ENCODE results near the gene PDXK. TPM values are rescaled to one million over a fixed set of nuclear protein-coding genes. Genes with fewer than 3 reads are reported as not detected.

The PDXK gene
- polyA plus RNA-seq, 4 donors = 65.4 to 105 (median 67.6) TPM

- Histone ChIP-seq H3K36me3 (ENCODE audit: control insufficient read depth in 3 of 3, insufficient read depth in 2 of 3, low read depth in 1 of 3, low read length in 3 of 3) (peaks cover 14 to 78% (median 15%) of the 10 kb centered on the region in 3 donors), H3K4me3 (ENCODE audit: low read depth in 1 of 3, low read length in 3 of 3) (no peak overlapping the region), H3K4me1 (ENCODE audit: control insufficient read depth in 3 of 3, insufficient read depth in 2 of 3, low read depth in 1 of 3, low read length in 2 of 3) (no peaks in the 10 kb centered on the region), H3K9me3 (ENCODE audit: control insufficient read depth in 2 of 2, insufficient read depth in 1 of 2, low read depth in 1 of 2, low read length in 1 of 2) (no peaks in the 10 kb centered on the region), H3K27ac (ENCODE audit: low read depth in 1 of 3, low read length in 2 of 3) (no peak overlapping the region), H3K27me3 (ENCODE audit: control insufficient read depth in 3 of 3, insufficient read depth in 3 of 3, low read length in 3 of 3) (no peaks in the 10 kb centered on the region)
- no peak for DNase-seq
- FAIRE-seq = no peak
- 66 to 82% (median 78%) methylated on average over 3 of the region's 3 CpGs for WGBS, 3 donors
Observed at GRCh38 chr21:43684424-43684823, 34.5 kb upstream of the PDXK start.

GRCh38 chr21:43686811-43687565, 31.9 kb upstream of the PDXK start:
- Histone ChIP-seq H3K27ac (ENCODE audit: low read depth in 1 of 3, low read length in 2 of 3) (no peak overlapping the region), H3K9me3 (ENCODE audit: control insufficient read depth in 2 of 2, insufficient read depth in 1 of 2, low read depth in 1 of 2, low read length in 1 of 2) (no peaks in the 10 kb centered on the region), H3K4me3 (ENCODE audit: low read depth in 1 of 3, low read length in 3 of 3) (no peak overlapping the region), H3K4me1 (ENCODE audit: control insufficient read depth in 3 of 3, insufficient read depth in 2 of 3, low read depth in 1 of 3, low read length in 2 of 3) (no peaks in the 10 kb centered on the region), H3K27me3 (ENCODE audit: control insufficient read depth in 3 of 3, insufficient read depth in 3 of 3, low read length in 3 of 3) (no peaks in the 10 kb centered on the region), H3K36me3 (ENCODE audit: control insufficient read depth in 3 of 3, insufficient read depth in 2 of 3, low read depth in 1 of 3, low read length in 3 of 3) (peaks cover 15 to 86% (median 16%) of the 10 kb centered on the region in 3 donors)
- 88 to 93% (median 90%) methylated on average over 21 of the region's 21 CpGs for WGBS, 3 donors
- DNase-seq (no peak), FAIRE-seq (no peak)

GRCh38 chr21:43687566-43688399, 31.1 kb upstream of the PDXK start:
- no peaks in the 10 kb centered on the region for H3K27me3 ChIP-seq (ENCODE audit: control insufficient read depth in 3 of 3, insufficient read depth in 3 of 3, low read length in 3 of 3)
- DNase-seq (no peak), FAIRE-seq (no peak)
- no peaks in the 10 kb centered on the region for H3K9me3 ChIP-seq (ENCODE audit: control insufficient read depth in 2 of 2, insufficient read depth in 1 of 2, low read depth in 1 of 2, low read length in 1 of 2)
- H3K27ac ChIP-seq (ENCODE audit: low read depth in 1 of 3, low read length in 2 of 3) = no peak overlapping the region
- no peak overlapping the region for H3K4me3 ChIP-seq (ENCODE audit: low read depth in 1 of 3, low read length in 3 of 3)
- WGBS, 3 donors = 82 to 92% (median 90%) methylated on average over 24 to 27 of the region's 27 CpGs
- peaks cover 15 to 86% (median 15%) of the 10 kb centered on the region in 3 donors for H3K36me3 ChIP-seq (ENCODE audit: control insufficient read depth in 3 of 3, insufficient read depth in 2 of 3, low read depth in 1 of 3, low read length in 3 of 3)
- H3K4me1 ChIP-seq (ENCODE audit: control insufficient read depth in 3 of 3, insufficient read depth in 2 of 3, low read depth in 1 of 3, low read length in 2 of 3) = no peaks in the 10 kb centered on the region

- peaks cover 12 to 94% (median 15%) of the 10 kb centered on the region in 3 donors for H3K36me3 ChIP-seq (ENCODE audit: control insufficient read depth in 3 of 3, insufficient read depth in 2 of 3, low read depth in 1 of 3, low read length in 3 of 3)
- WGBS, 3 donors = 91 to 97% (median 94%) methylated on average over 12 of the region's 12 CpGs
Observed at GRCh38 chr21:43688906-43689305, 30.0 kb upstream of the PDXK start.

GRCh38 chr21:43689556-43690337, 29.2 kb upstream of the PDXK start:
- Histone ChIP-seq H3K4me3 (ENCODE audit: low read depth in 1 of 3, low read length in 3 of 3) (no peak overlapping the region), H3K27ac (ENCODE audit: low read depth in 1 of 3, low read length in 2 of 3) (no peak overlapping the region), H3K27me3 (ENCODE audit: control insufficient read depth in 3 of 3, insufficient read depth in 3 of 3, low read length in 3 of 3) (no peaks in the 10 kb centered on the region), H3K9me3 (ENCODE audit: control insufficient read depth in 2 of 2, insufficient read depth in 1 of 2, low read depth in 1 of 2, low read length in 1 of 2) (no peaks in the 10 kb centered on the region), H3K36me3 (ENCODE audit: control insufficient read depth in 3 of 3, insufficient read depth in 2 of 3, low read depth in 1 of 3, low read length in 3 of 3) (peaks cover 15 to 98% (median 16%) of the 10 kb centered on the region in 3 donors), H3K4me1 (ENCODE audit: control insufficient read depth in 3 of 3, insufficient read depth in 2 of 3, low read depth in 1 of 3, low read length in 2 of 3) (no peaks in the 10 kb centered on the region)
- WGBS, 3 donors = 93 to 96% (median 94%) methylated on average over 31 to 32 of the region's 32 CpGs
- FAIRE-seq = no peak
- no peak for DNase-seq

More at GRCh38 chr21:43688906-43689305, 30.0 kb upstream of the PDXK start:
- no peak overlapping the region for H3K4me3 ChIP-seq (ENCODE audit: low read depth in 1 of 3, low read length in 3 of 3)
- no peak overlapping the region for H3K27ac ChIP-seq (ENCODE audit: low read depth in 1 of 3, low read length in 2 of 3)
- H3K4me1 ChIP-seq (ENCODE audit: control insufficient read depth in 3 of 3, insufficient read depth in 2 of 3, low read depth in 1 of 3, low read length in 2 of 3) = no peaks in the 10 kb centered on the region
- H3K9me3 ChIP-seq (ENCODE audit: control insufficient read depth in 2 of 2, insufficient read depth in 1 of 2, low read depth in 1 of 2, low read length in 1 of 2) = no peaks in the 10 kb centered on the region
- FAIRE-seq (no peak), DNase-seq (no peak)
- H3K27me3 ChIP-seq (ENCODE audit: control insufficient read depth in 3 of 3, insufficient read depth in 3 of 3, low read length in 3 of 3) = no peaks in the 10 kb centered on the region

- Histone ChIP-seq H3K9me3 (ENCODE audit: control insufficient read depth in 2 of 2, insufficient read depth in 1 of 2, low read depth in 1 of 2, low read length in 1 of 2) (no peaks in the 10 kb centered on the region), H3K4me3 (ENCODE audit: low read depth in 1 of 3, low read length in 3 of 3) (no peak overlapping the region), H3K36me3 (ENCODE audit: control insufficient read depth in 3 of 3, insufficient read depth in 2 of 3, low read depth in 1 of 3, low read length in 3 of 3) (peaks cover 10 to 93% (median 16%) of the 10 kb centered on the region in 3 donors), H3K27me3 (ENCODE audit: control insufficient read depth in 3 of 3, insufficient read depth in 3 of 3, low read length in 3 of 3) (no peaks in the 10 kb centered on the region), H3K27ac (ENCODE audit: low read depth in 1 of 3, low read length in 2 of 3) (no peak overlapping the region), H3K4me1 (ENCODE audit: control insufficient read depth in 3 of 3, insufficient read depth in 2 of 3, low read depth in 1 of 3, low read length in 2 of 3) (no peaks in the 10 kb centered on the region)
- no peak for FAIRE-seq
- 93 to 96% (median 96%) methylated on average over 7 of the region's 7 CpGs for WGBS, 3 donors
- DNase-seq = no peak
Observed at GRCh38 chr21:43690346-43690745, 28.6 kb upstream of the PDXK start.

GRCh38 chr21:43691086-43691795, 27.7 kb upstream of the PDXK start:
- Histone ChIP-seq H3K4me1 (ENCODE audit: control insufficient read depth in 3 of 3, insufficient read depth in 2 of 3, low read depth in 1 of 3, low read length in 2 of 3) (no peaks in the 10 kb centered on the region), H3K27me3 (ENCODE audit: control insufficient read depth in 3 of 3, insufficient read depth in 3 of 3, low read length in 3 of 3) (no peaks in the 10 kb centered on the region), H3K9me3 (ENCODE audit: control insufficient read depth in 2 of 2, insufficient read depth in 1 of 2, low read depth in 1 of 2, low read length in 1 of 2) (no peaks in the 10 kb centered on the region), H3K4me3 (ENCODE audit: low read depth in 1 of 3, low read length in 3 of 3) (no peak overlapping the region), H3K36me3 (ENCODE audit: control insufficient read depth in 3 of 3, insufficient read depth in 2 of 3, low read depth in 1 of 3, low read length in 3 of 3) (peaks cover 9 to 88% (median 16%) of the 10 kb centered on the region in 3 donors), H3K27ac (ENCODE audit: low read depth in 1 of 3, low read length in 2 of 3) (no peak overlapping the region)
- DNase-seq = no peak
- FAIRE-seq = no peak
- 95 to 96% (median 96%) methylated on average over 25 of the region's 25 CpGs for WGBS, 3 donors
